GM18520 (cell line): Measurements from ENCODE around the gene FAM162A.
"Not testable (repeated sequence)": the region's sequence is repeated elsewhere in the genome, so short reads cannot be mapped to it uniquely, and the experiment has no call there.

Source experiments
- ATAC-seq: cut with Tn5 transposase; IDR thresholded peaks from one replicate; pipeline ENCODE4 v1.9.1; 2021; ENCODE audit not compliant: unreplicated experiment

Gene FAM162A

DNA sequence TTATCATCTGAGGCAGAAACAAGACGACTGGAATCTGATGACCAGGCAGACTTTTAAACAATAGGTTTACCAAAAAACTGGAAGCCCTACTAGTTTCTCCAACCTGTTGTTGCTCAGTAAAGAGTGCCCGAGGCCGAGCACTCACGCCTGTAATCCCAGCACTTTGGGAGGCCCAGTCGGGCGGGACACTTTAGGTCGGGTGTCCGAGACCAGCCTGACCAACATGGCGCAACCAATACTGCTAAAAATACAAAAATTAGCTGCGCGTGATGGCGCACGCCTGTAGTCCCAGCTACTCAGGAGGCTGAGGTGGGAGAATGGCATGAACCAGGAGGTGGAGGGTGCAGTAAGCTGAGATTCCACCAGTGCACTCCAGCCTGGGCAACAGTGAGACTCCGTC is 33.0 kb downstream of the FAM162A start:
- no peak for ATAC-seq

- ATAC-seq: no peak
Observed at GRCh38 chr3:122421101-122421500, 37.1 kb downstream of the FAM162A start.

- ATAC-seq: no peak
Observed at GRCh38 chr3:122421836-122422235, 37.9 kb downstream of the FAM162A start.

- ATAC-seq: no peak
Observed at GRCh38 chr3:122427857-122428471, 44.0 kb downstream of the FAM162A start.

- no peak for ATAC-seq
Observed at GRCh38 chr3:122430371-122430770, 46.4 kb downstream of the FAM162A start.

GRCh38 chr3:122435950-122436349 is 52.0 kb downstream of the FAM162A start:
- no peak for ATAC-seq

DNA sequence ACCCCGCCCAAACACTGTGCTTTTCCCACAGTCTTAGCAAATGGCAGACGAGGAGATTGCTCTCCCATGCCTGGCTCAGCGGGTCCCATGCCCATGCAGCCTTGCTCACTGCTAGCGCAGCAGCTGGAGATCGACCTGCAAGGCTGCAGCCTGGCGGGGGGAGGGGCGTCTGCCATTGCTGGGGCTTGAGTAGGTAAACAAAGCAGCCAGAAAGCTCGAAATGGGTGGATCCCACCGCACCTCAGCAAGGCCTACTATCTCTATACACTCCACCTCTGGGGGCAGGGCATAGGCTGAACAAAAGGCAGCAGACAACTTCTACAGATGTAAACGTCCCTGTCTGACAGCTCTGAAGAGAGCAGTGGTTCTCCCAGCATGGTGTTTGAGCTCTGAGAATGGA is 59.1 kb downstream of the FAM162A start:
- ATAC-seq: no peak

DNA sequence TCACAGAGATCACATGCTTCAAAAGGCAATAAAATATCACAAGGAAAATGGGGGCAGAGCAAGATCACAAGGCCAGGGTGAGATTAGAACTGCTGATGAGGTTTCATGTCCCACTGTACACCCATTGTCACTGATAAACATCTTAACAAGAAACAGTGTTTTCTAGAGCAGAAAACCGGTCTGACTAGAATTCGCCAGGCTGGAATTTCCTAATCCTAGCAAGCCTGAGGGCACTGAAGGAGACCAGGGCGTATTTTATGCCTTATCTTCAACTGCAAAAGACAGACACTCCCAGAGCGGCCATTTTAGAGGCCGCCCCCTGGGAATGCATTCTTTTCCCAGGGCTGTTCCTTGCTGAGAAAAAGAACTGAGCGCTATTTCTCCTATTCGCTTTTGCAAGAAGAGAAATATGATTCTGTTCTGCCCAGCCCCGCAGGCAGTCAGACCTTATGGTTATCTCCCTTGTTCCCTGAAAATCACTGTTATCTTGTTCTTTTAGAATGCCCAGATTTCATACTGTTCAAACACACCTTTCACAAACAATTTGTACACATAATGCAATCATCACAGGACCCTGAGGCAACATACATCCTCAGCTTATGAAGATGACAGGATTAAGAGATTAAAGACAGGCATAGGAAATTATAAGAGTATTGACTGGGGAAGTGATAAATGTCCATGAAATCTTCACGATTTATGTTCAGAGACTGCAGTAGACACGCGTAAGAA is 59.9 kb downstream of the FAM162A start:
- ATAC-seq: not testable (repeated sequence)

DNA sequence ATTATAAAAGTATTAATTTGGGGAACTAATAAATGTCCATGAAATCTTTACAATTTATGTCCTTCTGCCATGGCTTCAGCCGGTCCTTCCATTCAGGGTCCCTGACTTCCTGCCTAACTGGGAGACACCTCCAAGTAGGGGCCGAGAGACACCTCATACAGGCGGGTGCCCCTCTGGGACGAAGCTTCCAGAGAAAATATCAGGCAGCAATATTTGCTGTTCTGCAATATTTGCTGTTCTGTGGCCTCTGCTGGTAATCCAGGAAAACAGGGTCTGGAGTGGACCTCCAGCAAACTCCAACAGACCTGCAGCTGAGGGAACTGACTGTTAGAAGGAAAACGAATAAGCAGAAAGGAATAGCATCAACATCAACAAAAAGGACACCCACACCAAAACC is 60.5 kb downstream of the FAM162A start:
- not testable (repeated sequence) for ATAC-seq

DNA sequence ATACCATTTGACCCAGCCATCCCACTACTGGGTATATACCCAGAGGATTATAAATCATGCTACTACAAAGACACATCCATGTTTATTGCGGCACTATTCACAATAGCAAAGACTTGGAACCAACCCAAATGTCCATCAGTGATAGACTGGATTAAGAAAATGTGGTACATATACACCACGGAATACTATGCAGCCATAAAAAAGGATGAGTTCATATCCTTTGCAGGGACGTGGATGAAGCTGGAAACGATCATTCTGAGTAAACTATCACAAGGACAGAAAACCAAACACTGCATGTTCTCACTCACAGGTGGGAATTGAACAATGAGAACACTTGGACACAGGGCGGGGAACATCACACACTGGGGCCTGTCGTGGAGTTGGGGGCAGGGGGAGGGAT is 64.2 kb downstream of the FAM162A start:
- ATAC-seq: not testable (repeated sequence)

DNA sequence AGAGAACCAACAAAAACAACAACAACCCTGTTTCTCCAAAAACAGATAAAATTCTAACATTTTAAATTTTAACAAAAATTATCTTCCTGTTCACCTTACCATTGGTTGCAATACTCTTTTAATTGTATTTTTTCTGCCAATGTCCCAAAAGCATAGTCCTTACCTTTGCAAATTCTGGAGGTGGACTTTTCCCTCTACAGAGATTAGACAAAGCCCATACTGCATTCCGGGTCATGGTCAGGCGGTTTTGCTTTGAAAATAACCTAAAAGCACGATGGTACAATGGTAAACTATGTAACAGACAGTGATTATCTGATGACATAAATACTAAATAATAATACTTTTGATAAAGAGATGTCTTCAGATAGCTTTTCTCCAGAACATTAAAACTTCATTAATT is 67.4 kb downstream of the FAM162A start:
- ATAC-seq: no peak

GRCh38 chr3:122456074-122456473 is 72.1 kb downstream of the FAM162A start:
- no peak for ATAC-seq

DNA sequence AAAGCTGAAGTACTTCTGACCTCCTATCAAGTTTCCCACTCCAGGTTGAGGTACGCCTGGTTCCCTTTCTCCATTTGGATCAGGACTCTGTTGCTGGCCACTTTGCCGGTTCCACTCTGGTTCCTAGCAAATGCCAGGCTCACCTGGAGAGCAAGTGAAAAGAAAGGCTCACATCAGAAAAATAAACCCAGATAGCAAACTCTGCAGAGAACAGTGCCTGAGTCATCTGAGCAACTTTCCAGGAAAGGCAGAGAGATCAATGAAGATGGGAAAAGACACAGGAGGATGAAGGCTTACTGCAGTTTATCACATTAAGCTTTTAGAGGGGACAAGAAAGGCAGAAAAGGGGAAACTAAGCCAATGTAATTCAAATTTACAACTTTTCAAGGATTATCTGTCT is 73.7 kb downstream of the FAM162A start:
- ATAC-seq: no peak

DNA sequence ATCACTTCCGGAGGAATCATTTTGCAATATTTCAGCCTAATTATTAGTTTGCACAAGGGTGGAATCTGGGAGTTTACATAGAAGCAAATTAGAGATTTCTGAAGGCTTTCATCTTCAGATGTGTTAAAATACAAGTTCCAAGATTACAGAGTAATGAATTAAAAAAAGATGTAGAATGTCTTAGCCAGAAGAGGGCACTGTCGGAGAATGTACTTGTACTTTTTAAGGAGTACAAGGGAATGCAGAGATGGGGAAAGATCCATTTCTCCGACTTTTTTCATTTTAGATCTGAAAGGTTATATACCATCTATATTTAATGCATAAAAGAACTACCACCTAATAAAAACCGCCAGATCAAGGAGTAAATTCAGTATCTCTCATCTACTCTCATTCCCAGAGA is 75.0 kb downstream of the FAM162A start:
- ATAC-seq: no peak

GRCh38 chr3:122461806-122462205 is 77.8 kb downstream of the FAM162A start:
- no peak for ATAC-seq
